ENCODE measurements around the gene TEX13A. TPM values are rescaled to one million over a fixed set of nuclear protein-coding genes. Genes with fewer than 3 reads are reported as not detected.
"Not testable (repeated sequence)": the region's sequence is repeated elsewhere in the genome, so short reads cannot be mapped to it uniquely, and the experiment has no call there.

Gene TEX13A
- total and polyA plus RNA-seq, 2 of the 8 experiments (the other 6 are each of a cell fraction or from before 2014, with no cell fraction given): not detected

DNA sequence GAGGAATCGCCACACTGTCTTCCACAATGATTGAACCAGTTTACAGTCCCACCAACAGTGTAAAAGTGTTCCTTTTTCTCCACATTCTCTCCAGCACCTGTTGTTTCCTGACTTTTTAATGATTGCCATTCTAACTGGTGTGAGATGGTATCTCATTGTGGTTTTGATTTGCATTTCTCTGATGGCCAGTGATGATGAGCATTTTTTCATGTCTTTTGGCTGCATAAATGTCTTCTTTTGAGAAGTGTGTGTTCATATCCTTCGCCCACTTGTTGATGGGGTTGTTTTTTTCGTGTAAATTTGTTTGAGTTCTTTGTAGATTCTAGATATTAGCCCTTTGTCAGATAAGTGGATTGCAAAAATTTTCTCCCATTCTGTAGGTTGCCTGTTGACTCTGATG lies 16.9 kb upstream of the TEX13A start:
- H2BK12ac ChIP-seq (ENCODE audit: low read depth, low read length); H4K8ac ChIP-seq (ENCODE audit: extremely low read depth, insufficient read depth, low read length); FAIRE-seq; H3K4ac ChIP-seq (replicated peaks; ENCODE audit: insufficient read length, low read depth, low read length); H2BK15ac ChIP-seq (ENCODE audit: low read length); H3K4me3 ChIP-seq (ENCODE audit: extremely low read depth in 1 of 4, insufficient read depth in 2 of 4, low read depth in 3 of 4, low read length in 4 of 4); H3K23me2 ChIP-seq (ENCODE audit: low read depth, low read length); DNase-seq (ENCODE audit: low read depth in 1 of 2, low spot score in 2 of 2); H3K4me2 ChIP-seq (ENCODE audit: insufficient read depth in 1 of 2, low read depth in 2 of 2, low read length in 2 of 2); H4K91ac ChIP-seq (replicated peaks; ENCODE audit: insufficient read length, low read length); H3K27me3 ChIP-seq (replicated peaks in 1 of 4; ENCODE audit: control insufficient read depth in 3 of 4, extremely low read depth in 1 of 4, insufficient read depth in 3 of 4, low read length in 3 of 4); H2BK120ac ChIP-seq (replicated peaks; ENCODE audit: low read depth, low read length); H4K5ac ChIP-seq (ENCODE audit: insufficient read length, low read depth, low read length); H3K36me3 ChIP-seq (ENCODE audit: control insufficient read depth in 2 of 4, insufficient read depth in 4 of 4, low read length in 3 of 4); H3K4me1 ChIP-seq (replicated peaks in 1 of 4; ENCODE audit: control insufficient read depth in 3 of 4, insufficient read depth in 4 of 4, low read length in 3 of 4); H3K79me1 ChIP-seq (ENCODE audit: low read depth, low read length); H3K23ac ChIP-seq (ENCODE audit: insufficient read length); H2AK5ac ChIP-seq (ENCODE audit: low read depth, low read length); H3K27ac ChIP-seq (ENCODE audit: low read depth, low read length); CTCF ChIA-PET (ENCODE audit: partially characterized antibody); POLR2A ChIA-PET (ENCODE audit: partially characterized antibody); H2AFZ ChIP-seq (ENCODE audit: low read length); H4K20me1 ChIP-seq (replicated peaks in 1 of 2; ENCODE audit: control insufficient read depth in 1 of 2, insufficient read depth in 2 of 2, low read length in 2 of 2); H3K9ac ChIP-seq (replicated peaks in 1 of 4; ENCODE audit: extremely low read depth in 1 of 4, low read depth in 3 of 4, low read length in 3 of 4); H3K9me3 ChIP-seq (ENCODE audit: insufficient read depth in 2 of 2, low read depth in 1 of 2, low read length in 1 of 2); H2BK20ac ChIP-seq (ENCODE audit: low read length); H3K79me2 ChIP-seq (ENCODE audit: control insufficient read depth in 1 of 2, insufficient read depth in 2 of 2, low read length in 2 of 2); H3K56ac ChIP-seq (replicated peaks; ENCODE audit: insufficient read length, low read depth, low read length); H2BK5ac ChIP-seq (ENCODE audit: low read depth, low read length); H3K18ac ChIP-seq (ENCODE audit: extremely low read depth, low read length); H3K14ac ChIP-seq (ENCODE audit: insufficient read length): not testable (repeated sequence)
- 71% methylated on average over 1 of the region's 3 CpGs; no CpG with 5 or more reads in 1 of the 2 experiments for WGBS, 2 experiments (ENCODE audit: extremely low coverage in 1 of 2, insufficient coverage in 1 of 2, insufficient read length in 1 of 2, insufficient replicate concordance in 2 of 2, low coverage in 1 of 2, low lambda C conversion rate in 2 of 2, missing lambda C conversion rate in 1 of 2)

All from H1 (cell line).